H9 (cell line): ENCODE results near the gene ZSWIM4. TPM values are rescaled to one million over a fixed set of nuclear protein-coding genes. Genes with fewer than 3 reads are reported as not detected.

Experiments used
- DNase-seq: peaks from one replicate; pipeline ENCODE4 v3.0.0-alpha.2; 2017
- H2AFZ ChIP-seq: one replicate; pipeline ENCODE4 v1.6.1; 2013; ENCODE audit warnings: mild to moderate bottlenecking, low read length, control low read depth, moderate library complexity
- H2AK5ac ChIP-seq: 2 replicates; pipeline ENCODE4 v1.6.1; 2013; ENCODE audit warnings: low read length, control low read depth, mixed read lengths; ENCODE audit not compliant: insufficient read length
- H2BK120ac ChIP-seq: one replicate; pipeline ENCODE4 v1.6.1; 2013; ENCODE audit warnings: low read depth, mild to moderate bottlenecking, low read length, control low read depth, inconsistent platforms; ENCODE audit not compliant: poor library complexity, severe bottlenecking
- H2BK12ac ChIP-seq: 2 replicates; pipeline ENCODE4 v1.6.1; 2013; ENCODE audit warnings: low read length, control low read depth, mixed read lengths, low read depth; ENCODE audit not compliant: insufficient read length
- H2BK15ac ChIP-seq: 2 replicates; pipeline ENCODE4 v1.6.1; 2013; ENCODE audit warnings: low read depth, low read length, control low read depth
- H2BK20ac ChIP-seq: one replicate; pipeline ENCODE4 v1.6.1; 2013; ENCODE audit warnings: low read depth, mild to moderate bottlenecking, low read length, control low read depth, inconsistent platforms; ENCODE audit not compliant: poor library complexity, severe bottlenecking
- H2BK5ac ChIP-seq: 2 replicates; pipeline ENCODE4 v1.6.1; 2013; ENCODE audit warnings: low read length, control low read depth, mixed read lengths; ENCODE audit not compliant: insufficient read length
- H3K14ac ChIP-seq: 2 replicates; pipeline ENCODE4 v1.6.1; 2013; ENCODE audit warnings: low read length, control low read depth; ENCODE audit not compliant: insufficient read depth
- H3K18ac ChIP-seq: 2 replicates; pipeline ENCODE4 v1.6.1; 2013; ENCODE audit warnings: low read depth, mild to moderate bottlenecking, mixed read lengths, low read length, control low read depth; ENCODE audit not compliant: insufficient read length
- H3K23ac ChIP-seq: 2 replicates; pipeline ENCODE4 v1.6.1; 2013; ENCODE audit warnings: low read length, control low read depth, mixed read lengths, low read depth; ENCODE audit not compliant: insufficient read length
- H3K23me2 ChIP-seq: 2 replicates; pipeline ENCODE4 v1.6.1; 2013; ENCODE audit warnings: low read depth, mild to moderate bottlenecking, mixed read lengths, low read length, control low read depth; ENCODE audit not compliant: insufficient read length, poor library complexity, severe bottlenecking
- H3K27ac ChIP-seq: 2 replicates; pipeline ENCODE4 v1.5.1; 2013; ENCODE audit warnings: low read length, control low read depth, mixed read lengths, low read depth; ENCODE audit not compliant: insufficient read length
- H3K27me3 ChIP-seq: 2 replicates; pipeline ENCODE4 v1.6.1; 2013; ENCODE audit warnings: low read length, control low read depth, inconsistent platforms; ENCODE audit not compliant: insufficient read depth
- H3K4ac ChIP-seq: 2 replicates; pipeline ENCODE4 v1.6.1; 2013; ENCODE audit warnings: low read depth, mild to moderate bottlenecking, control low read depth, inconsistent platforms, low read length, moderate library complexity
- H3K4me1 ChIP-seq: 2 replicates; pipeline ENCODE4 v1.6.1; 2013; ENCODE audit warnings: low read length, control low read depth, inconsistent platforms; ENCODE audit not compliant: insufficient read depth
- H3K4me2 ChIP-seq: 2 replicates; pipeline ENCODE4 v1.6.1; 2013; ENCODE audit warnings: low read length, control low read depth, mixed read lengths; ENCODE audit not compliant: insufficient read length, insufficient read depth
- H3K56ac ChIP-seq: 2 replicates; pipeline ENCODE4 v1.6.1; 2013; ENCODE audit warnings: low read depth, mild to moderate bottlenecking, mixed read lengths, low read length, control low read depth; ENCODE audit not compliant: insufficient read length
- H3K79me1 ChIP-seq: 2 replicates; pipeline ENCODE4 v1.6.1; 2013; ENCODE audit warnings: low read depth, mild to moderate bottlenecking, moderate library complexity, low read length, control low read depth, inconsistent platforms; ENCODE audit not compliant: insufficient read depth, poor library complexity, severe bottlenecking
- H3K79me2 ChIP-seq: 2 replicates; pipeline ENCODE4 v1.6.1; 2013; ENCODE audit warnings: low read length, control low read depth, inconsistent platforms; ENCODE audit not compliant: insufficient read depth
- H3K9ac ChIP-seq: 2 replicates; pipeline ENCODE4 v1.6.1; 2013; ENCODE audit warnings: low read length, control low read depth, mixed read lengths; ENCODE audit not compliant: insufficient read length; ENCODE audit errors: extremely low read depth
- H3K9me3 ChIP-seq: one replicate; pipeline ENCODE4 v1.6.1; 2013; ENCODE audit warnings: low read depth, low read length, inconsistent platforms; ENCODE audit not compliant: control insufficient read depth
- H3T11ph ChIP-seq: one replicate; pipeline ENCODE4 v1.6.1; 2013; ENCODE audit warnings: mild to moderate bottlenecking, low read length, control low read depth, inconsistent platforms
- H4K20me1 ChIP-seq: one replicate; pipeline ENCODE4 v1.6.1; 2013; ENCODE audit not compliant: control insufficient read depth, insufficient read length, insufficient read depth
- H4K5ac ChIP-seq: 2 replicates; pipeline ENCODE4 v1.6.1; 2013; ENCODE audit warnings: low read depth, mild to moderate bottlenecking, mixed read lengths, low read length, control low read depth; ENCODE audit not compliant: insufficient read length
- H4K8ac ChIP-seq: replicated peaks from 2 replicates; pipeline ENCODE4 v1.6.1; 2013; ENCODE audit warnings: low read length, control low read depth, mixed read lengths, low read depth; ENCODE audit not compliant: insufficient read length
- H4K91ac ChIP-seq: 2 replicates; pipeline ENCODE4 v1.6.1; 2013; ENCODE audit warnings: low read depth, mild to moderate bottlenecking, moderate library complexity, mixed read lengths, low read length, control low read depth; ENCODE audit not compliant: insufficient read length
- H3K27ac Mint-ChIP-seq, 3 experiments: 2 replicates in 2 of 3; 3 replicates in 1 of 3; pipeline ENCODE4 v1.8.0; 2020 to 2021; ENCODE audit warnings: mixed read lengths in 3 of 3, mild to moderate bottlenecking in 1 of 3, moderate library complexity in 1 of 3
- H3K27me3 Mint-ChIP-seq: 2 replicates; pipeline ENCODE4 v1.8.0; 2021; ENCODE audit warnings: low read depth, mild to moderate bottlenecking, moderate library complexity, mixed read lengths
- H3K36me3 Mint-ChIP-seq, 3 experiments: 2 replicates in 2 of 3; 3 replicates in 1 of 3; pipeline ENCODE4 v1.8.0; 2020 to 2021; ENCODE audit warnings: low read depth in 3 of 3, mixed read lengths in 3 of 3; ENCODE audit not compliant: insufficient read depth in 1 of 3
- H3K4me1 Mint-ChIP-seq, 2 experiments: 2 replicates each; pipeline ENCODE4 v1.8.0; 2020; ENCODE audit warnings: mixed read lengths in 2 of 2
- H3K4me3 Mint-ChIP-seq, 2 experiments: 2 replicates in 1 of 2; 3 replicates in 1 of 2; pipeline ENCODE4 v1.8.0; 2020 to 2021; ENCODE audit warnings: mild to moderate bottlenecking in 2 of 2, mixed read lengths in 2 of 2, moderate library complexity in 1 of 2
- H3K9me3 Mint-ChIP-seq, 2 experiments: 2 replicates in 1 of 2; 3 replicates in 1 of 2; pipeline ENCODE4 v1.8.0; 2020; ENCODE audit warnings: mild to moderate bottlenecking in 2 of 2, mixed read lengths in 2 of 2, moderate library complexity in 1 of 2
- CTCF ChIP-seq: fragments of 200-600 bp; sonication (generic); conservative IDR thresholded peaks from 3 replicates; pipeline ENCODE4 v1.8.0; 2021; ENCODE audit warnings: antibody characterized with exemption, mild to moderate bottlenecking
- WGBS: extraction: QIAGEN DNeasy Blood & Tissue Kit; methylation state at CpG from one replicate; pipeline ENCODE4 v1.1.7; 2013; ENCODE audit warnings: missing lambda C conversion rate, low lambda C conversion rate, mixed read lengths; ENCODE audit not compliant: insufficient read length; ENCODE audit errors: extremely low coverage; 5-methylcytosine and 5-hydroxymethylcytosine counted together
- total RNA-seq: library from RNA; stranded (reverse); gene quantifications from 2 replicates; pipeline ENCODE4 v1.2.1, GENCODE V29; 2021

The ZSWIM4 gene
- total RNA-seq, 1 experiment from 2014 or later: 50.7 TPM

- Histone ChIP-seq H2BK5ac (no peak overlapping the region), H3K14ac (no peak overlapping the region), H2AK5ac (no peak overlapping the region), H3K4me1 (no peaks in the 10 kb centered on the region), H3K79me2 (no peaks in the 10 kb centered on the region), H3K9me3 (no peaks in the 10 kb centered on the region), H4K5ac (no peak overlapping the region), H3K18ac (peak overlapping the region; percentile 72), H3K27ac (no peak overlapping the region), H4K20me1 (no peaks in the 10 kb centered on the region), H3K4me2 (peak overlapping the region; percentile 83), H3K56ac (no peak overlapping the region), H2BK15ac (no peak overlapping the region), H2AFZ (no peak overlapping the region), H2BK120ac (no peak overlapping the region), H3K9ac (peak overlapping the region; percentile 67), H3K23ac (no peak overlapping the region), H3T11ph (no peak overlapping the region), H4K91ac (no peak overlapping the region), H3K79me1 (no peaks in the 10 kb centered on the region), H3K4ac (no peak overlapping the region; the same call in 1 of the 2 replicates), H3K23me2 (peaks cover 5% of the 10 kb centered on the region), H3K27me3 (no peaks in the 10 kb centered on the region), H4K8ac (no peak overlapping the region), H2BK20ac (no peak overlapping the region), H2BK12ac (no peak overlapping the region)
- TF ChIP-seq CTCF: no peak
- H3K4me1 Mint-ChIP-seq: peaks cover 15 to 17% of the 10 kb centered on the region in 2 experiments
- no peaks in the 10 kb centered on the region for H3K9me3 Mint-ChIP-seq
- H3K27ac Mint-ChIP-seq: peak overlapping the region; percentile 19 to 94 (median 90); a peak in 6 of 7 replicates
- WGBS: no CpG with 5 or more reads among the region's 12 CpGs
- no peaks in the 10 kb centered on the region; the same call in 1 of the 2 replicates for H3K27me3 Mint-ChIP-seq
- H3K4me3 Mint-ChIP-seq: peak overlapping the region; percentile 89 to 97
- peaks cover 10 to 22% (median 19%) of the 10 kb centered on the region in 3 experiments; a peak in 6 of 7 replicates for H3K36me3 Mint-ChIP-seq
- DNase-seq: peak; percentile 74
Measured at GRCh38 chr19:13796301-13797057, 1.2 kb downstream of the ZSWIM4 start.
